Activated CD4-positive, alpha-beta T cell treated with anti-CD3 and anti-CD28 coated beads, Interleukin-2, amount 50 U/mL, for 4 hours (primary cell): ENCODE measurements around the gene PCDH17.

Experiments
- DNase-seq, 2 experiments: peaks; one replicate each; pipeline ENCODE4 v3.0.0-alpha.2; 2020

The PCDH17 gene, protein sequence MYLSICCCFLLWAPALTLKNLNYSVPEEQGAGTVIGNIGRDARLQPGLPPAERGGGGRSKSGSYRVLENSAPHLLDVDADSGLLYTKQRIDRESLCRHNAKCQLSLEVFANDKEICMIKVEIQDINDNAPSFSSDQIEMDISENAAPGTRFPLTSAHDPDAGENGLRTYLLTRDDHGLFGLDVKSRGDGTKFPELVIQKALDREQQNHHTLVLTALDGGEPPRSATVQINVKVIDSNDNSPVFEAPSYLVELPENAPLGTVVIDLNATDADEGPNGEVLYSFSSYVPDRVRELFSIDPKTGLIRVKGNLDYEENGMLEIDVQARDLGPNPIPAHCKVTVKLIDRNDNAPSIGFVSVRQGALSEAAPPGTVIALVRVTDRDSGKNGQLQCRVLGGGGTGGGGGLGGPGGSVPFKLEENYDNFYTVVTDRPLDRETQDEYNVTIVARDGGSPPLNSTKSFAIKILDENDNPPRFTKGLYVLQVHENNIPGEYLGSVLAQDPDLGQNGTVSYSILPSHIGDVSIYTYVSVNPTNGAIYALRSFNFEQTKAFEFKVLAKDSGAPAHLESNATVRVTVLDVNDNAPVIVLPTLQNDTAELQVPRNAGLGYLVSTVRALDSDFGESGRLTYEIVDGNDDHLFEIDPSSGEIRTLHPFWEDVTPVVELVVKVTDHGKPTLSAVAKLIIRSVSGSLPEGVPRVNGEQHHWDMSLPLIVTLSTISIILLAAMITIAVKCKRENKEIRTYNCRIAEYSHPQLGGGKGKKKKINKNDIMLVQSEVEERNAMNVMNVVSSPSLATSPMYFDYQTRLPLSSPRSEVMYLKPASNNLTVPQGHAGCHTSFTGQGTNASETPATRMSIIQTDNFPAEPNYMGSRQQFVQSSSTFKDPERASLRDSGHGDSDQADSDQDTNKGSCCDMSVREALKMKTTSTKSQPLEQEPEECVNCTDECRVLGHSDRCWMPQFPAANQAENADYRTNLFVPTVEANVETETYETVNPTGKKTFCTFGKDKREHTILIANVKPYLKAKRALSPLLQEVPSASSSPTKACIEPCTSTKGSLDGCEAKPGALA (N-terminal part only)

GRCh38 chr13:57631596-57632275 lies at the start of gene PCDH17:
PCDH17 (plus strand) TSS chr13:57631744; CDS start chr13:57632547, 803 bp downstream.
- no peak for DNase-seq

- no peak for DNase-seq
Measured at GRCh38 chr13:57582032-57582431, 49.5 kb upstream of the PCDH17 start.

DNA sequence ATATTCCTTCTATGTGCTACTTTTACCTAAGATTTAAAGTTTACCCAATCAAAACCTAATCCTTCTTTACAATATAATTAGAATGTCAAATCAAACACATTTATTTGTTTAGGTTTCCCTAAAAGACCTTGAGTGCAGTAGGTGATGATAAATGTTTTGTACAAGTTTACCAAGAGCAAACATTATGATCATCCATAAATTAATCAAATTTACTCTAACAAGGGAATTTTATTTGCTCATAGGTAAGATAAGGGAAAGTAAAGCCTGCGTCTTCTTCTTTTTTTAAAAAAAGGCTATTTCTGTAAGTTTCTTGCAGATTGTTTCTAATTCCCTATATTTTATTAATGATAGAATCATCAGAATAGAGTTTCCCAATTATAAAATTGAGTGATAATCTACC lies 48.0 kb upstream of the PCDH17 start:
- no peak for DNase-seq

GRCh38 chr13:57588639-57589038 lies 42.9 kb upstream of the PCDH17 start:
- no peak for DNase-seq

GRCh38 chr13:57595775-57596174 lies 35.8 kb upstream of the PCDH17 start:
- DNase-seq: no peak

DNA sequence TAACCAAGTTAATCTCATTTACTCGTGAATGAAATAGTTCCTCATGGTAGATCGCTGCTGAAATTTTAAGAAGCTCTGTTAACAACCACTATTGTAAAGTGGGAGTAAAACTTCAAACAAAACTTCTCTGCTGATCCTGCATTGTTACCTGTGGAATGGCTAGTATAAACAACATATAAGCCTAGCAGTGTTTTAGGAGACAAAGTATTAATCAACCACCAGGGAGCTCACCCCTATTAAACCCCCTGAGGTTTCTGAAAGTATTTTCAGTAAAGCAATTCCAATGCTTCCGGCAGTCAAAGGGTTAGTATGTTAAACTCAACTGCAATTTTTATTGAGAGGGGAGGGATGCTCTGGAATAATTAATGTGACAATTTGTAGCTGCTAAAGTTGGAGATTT lies 30.0 kb upstream of the PCDH17 start:
- DNase-seq: no peak

DNA sequence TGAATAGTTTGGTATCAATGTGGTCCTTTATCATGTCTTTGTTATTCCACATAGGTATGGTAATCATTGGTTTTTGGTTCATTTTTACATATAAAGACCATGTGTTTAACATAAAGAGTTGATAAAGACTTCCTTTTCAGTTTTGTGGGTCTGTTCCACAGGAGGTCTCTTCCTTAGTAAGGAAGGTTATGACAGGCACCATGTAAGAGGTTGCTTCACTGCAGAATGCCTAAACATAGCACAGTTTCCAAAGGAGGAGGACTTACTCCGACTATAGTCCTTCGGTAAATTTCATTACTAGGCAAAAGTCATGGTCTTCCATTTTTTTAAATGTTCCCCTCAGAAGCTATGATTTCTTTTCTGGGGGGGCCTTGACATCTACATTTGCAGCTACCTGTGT lies 27.1 kb upstream of the PCDH17 start:
- no peak for DNase-seq

DNA sequence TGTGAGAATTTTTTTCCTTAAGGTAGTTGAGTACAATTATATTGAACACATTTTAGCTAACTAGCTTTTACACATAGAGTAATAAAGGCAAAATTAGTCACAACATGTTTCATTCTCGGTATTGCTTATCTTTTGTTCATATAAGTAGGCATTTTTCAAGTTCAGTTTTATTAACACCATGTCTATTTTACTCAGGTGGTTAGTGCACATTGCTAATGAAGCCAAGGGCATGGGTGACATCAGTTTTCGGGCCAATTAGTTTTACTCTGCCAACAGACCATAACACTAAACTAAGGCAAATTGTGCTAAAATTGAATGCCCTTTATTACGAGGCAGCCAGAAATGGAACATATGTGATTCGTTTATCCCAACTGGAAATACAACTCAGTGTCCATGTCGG lies 19.6 kb upstream of the PCDH17 start:
- no peak for DNase-seq

DNA sequence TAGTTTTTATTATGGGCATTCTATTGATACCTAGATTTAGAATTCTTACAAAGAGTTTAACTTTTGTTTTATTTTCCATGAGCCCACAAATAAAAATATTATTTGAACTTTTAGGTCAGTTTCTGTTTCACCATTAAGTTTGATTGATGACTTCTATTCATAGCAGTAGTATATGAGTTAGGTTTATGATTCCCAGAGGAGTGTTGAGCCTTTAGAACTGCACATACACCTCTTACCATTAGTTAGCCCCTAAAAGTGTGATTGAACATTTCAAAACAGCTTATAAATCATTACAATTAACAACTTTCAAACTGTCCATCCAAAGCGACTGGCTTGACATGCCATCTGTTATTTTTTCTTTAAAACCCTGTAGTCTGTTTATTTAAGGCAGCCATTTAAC lies 19.0 kb upstream of the PCDH17 start:
- DNase-seq: no peak

DNA sequence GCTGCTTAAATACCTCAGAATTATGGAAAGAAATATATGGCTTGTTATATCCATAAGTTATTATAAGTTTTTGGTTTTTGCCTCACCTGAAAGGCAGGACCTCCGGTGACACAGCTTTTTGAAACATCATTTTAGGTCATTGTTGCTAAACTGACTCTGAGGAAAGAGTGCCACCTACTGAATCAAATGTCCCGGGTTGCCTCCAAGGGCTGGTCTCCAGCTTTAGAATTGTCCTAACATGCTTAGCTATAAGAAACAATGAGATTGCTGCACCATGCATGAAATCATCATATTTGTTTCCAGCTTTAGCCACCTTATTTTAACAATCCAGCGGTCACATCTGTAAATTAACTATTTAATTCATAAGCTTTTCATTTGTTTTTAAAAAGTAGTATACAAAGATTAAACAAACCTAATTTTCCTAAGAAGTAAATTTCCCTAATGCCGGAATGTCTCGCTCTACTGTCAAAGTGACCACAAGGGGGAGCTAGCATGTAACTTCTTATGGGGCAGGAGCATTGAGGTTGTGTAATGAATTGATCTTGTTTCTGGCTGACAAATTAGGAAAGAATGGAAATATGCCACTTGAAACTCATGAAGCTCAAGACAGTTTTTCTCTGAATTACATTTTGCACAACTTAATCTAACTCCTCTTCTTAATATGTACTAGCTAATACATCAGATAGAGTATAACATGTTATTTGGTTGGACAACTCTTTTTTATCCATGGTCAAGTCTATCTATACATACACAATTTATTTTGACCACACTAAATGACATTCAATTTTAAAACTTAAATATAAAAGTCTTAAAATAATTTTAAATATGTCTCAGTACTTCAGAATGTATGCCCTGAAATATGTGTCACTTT lies 6.7 kb upstream of the PCDH17 start:
- no peak for DNase-seq

DNA sequence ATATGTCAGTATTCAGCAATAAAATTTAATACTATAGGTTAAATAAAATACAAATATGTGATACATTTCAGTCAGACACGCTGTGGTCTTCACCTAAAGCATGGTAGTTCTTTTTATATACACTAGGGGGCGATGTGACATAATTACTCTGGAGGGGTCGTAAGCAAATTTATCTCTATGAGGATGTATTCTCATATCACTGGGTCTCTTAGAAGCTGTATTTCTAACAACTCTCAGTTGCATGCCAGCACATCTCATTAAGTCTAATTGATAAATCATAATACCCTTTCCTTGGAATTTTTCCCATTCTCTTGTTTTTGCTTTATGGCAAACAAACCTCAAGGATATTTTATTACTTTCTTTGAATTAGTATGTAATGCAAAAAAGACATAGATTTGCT lies 3.9 kb upstream of the PCDH17 start:
- no peak for DNase-seq

- DNase-seq: no peak
Measured at GRCh38 chr13:57629391-57629804, 2.1 kb upstream of the PCDH17 start.

GRCh38 chr13:57629821-57630235 lies 1.7 kb upstream of the PCDH17 start:
- DNase-seq: no peak

- DNase-seq: no peak
Measured at GRCh38 chr13:57630661-57631595, 616 bp upstream of the PCDH17 start.

- DNase-seq: no peak
Measured at GRCh38 chr13:57632276-57633140, 964 bp downstream of the PCDH17 start.

DNA sequence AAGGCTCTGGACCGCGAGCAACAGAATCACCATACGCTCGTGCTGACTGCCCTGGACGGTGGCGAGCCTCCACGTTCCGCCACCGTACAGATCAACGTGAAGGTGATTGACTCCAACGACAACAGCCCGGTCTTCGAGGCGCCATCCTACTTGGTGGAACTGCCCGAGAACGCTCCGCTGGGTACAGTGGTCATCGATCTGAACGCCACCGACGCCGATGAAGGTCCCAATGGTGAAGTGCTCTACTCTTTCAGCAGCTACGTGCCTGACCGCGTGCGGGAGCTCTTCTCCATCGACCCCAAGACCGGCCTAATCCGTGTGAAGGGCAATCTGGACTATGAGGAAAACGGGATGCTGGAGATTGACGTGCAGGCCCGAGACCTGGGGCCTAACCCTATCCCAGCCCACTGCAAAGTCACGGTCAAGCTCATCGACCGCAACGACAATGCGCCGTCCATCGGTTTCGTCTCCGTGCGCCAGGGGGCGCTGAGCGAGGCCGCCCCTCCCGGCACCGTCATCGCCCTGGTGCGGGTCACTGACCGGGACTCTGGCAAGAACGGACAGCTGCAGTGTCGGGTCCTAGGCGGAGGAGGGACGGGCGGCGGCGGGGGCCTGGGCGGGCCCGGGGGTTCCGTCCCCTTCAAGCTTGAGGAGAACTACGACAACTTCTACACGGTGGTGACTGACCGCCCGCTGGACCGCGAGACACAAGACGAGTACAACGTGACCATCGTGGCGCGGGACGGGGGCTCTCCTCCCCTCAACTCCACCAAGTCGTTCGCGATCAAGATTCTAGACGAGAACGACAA lies 1.8 kb downstream of the PCDH17 start:
- no peak for DNase-seq

- DNase-seq: no peak
Measured at GRCh38 chr13:57633950-57634838, 2.6 kb downstream of the PCDH17 start.

DNA sequence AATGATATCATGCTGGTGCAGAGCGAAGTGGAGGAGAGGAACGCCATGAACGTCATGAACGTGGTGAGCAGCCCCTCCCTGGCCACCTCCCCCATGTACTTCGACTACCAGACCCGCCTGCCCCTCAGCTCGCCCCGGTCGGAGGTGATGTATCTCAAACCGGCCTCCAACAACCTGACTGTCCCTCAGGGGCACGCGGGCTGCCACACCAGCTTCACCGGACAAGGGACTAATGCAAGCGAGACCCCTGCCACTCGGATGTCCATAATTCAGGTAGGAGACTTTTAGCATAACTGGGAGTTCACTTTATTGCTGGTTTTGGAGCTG lies 3.3 kb downstream of the PCDH17 start:
- no peak for DNase-seq
